H7 (cell line): ENCODE results near the gene TRIM17. TPM values are rescaled to one million over a fixed set of nuclear protein-coding genes. Genes with fewer than 3 reads are reported as not detected.

ENCODE experiments used
- DNase-seq: peaks from one replicate; pipeline ENCODE4 v3.0.0; 2012
- H3K27me3 ChIP-seq: 2 replicates; pipeline ENCODE4 v1.6.0; 2011; ENCODE audit warnings: mild to moderate bottlenecking, low read length; ENCODE audit not compliant: control insufficient read depth, insufficient read depth
- H3K36me3 ChIP-seq: replicated peaks from 2 replicates; pipeline ENCODE4 v1.5.1; 2011; ENCODE audit warnings: low read length; ENCODE audit not compliant: control insufficient read depth, insufficient read depth
- H3K4me3 ChIP-seq: 2 replicates; pipeline ENCODE4 v1.5.1; 2011; ENCODE audit warnings: low read depth, mild to moderate bottlenecking, control low read depth, low read length, moderate library complexity; ENCODE audit not compliant: insufficient read depth
- total RNA-seq: library from RNA; depleted of rRNA; stranded (reverse); fragments of >200 nt; shearing (Covaris generic); gene quantifications from 2 replicates; pipeline ENCODE4 v1.2.3, GENCODE V29; 2014

The TRIM17 gene
- total RNA-seq, 1 experiment from 2014 or later: 4.9 TPM

DNA sequence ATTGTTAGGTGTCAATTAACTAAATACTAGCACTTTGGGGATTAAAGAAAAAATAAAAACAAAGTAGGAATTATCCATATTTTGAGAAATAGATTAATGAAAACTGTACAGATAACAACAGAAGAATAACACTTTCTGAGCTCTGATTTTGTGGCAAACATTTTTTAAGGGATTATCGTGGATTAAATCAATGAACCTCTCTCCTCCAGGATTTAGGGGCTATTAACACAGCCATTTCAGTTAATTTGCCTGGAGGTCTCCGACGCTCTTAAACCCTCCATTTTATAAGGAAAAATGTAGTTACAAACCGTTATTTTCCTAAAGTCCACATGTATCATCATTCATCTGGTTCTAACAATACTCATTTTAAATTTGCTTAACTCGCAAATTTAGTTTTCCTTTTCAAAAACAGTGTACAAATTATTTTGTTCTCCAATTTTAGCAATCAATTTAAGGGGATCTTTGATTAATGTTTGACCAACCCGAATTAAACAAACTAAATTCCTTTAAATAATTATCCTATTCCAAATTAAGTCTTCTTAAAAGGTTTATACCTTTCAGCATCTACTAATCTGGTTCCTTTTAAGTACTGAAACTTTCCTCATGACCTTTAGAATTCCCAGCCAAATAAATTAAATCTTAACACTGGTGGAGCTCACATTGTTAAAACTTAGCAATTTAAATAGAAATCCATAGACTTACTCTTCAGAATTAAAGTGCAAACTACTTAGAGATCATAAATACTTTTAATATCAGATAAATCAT, 39.8 kb upstream of the TRIM17 start:
- DNase-seq: no peak
- H3K4me3 ChIP-seq: peak overlapping the region; percentile 91
- no peaks in the 10 kb centered on the region; the same call in 1 of the 2 replicates for H3K27me3 ChIP-seq
- H3K36me3 ChIP-seq: no peaks in the 10 kb centered on the region; the same call in 1 of the 2 replicates

DNA sequence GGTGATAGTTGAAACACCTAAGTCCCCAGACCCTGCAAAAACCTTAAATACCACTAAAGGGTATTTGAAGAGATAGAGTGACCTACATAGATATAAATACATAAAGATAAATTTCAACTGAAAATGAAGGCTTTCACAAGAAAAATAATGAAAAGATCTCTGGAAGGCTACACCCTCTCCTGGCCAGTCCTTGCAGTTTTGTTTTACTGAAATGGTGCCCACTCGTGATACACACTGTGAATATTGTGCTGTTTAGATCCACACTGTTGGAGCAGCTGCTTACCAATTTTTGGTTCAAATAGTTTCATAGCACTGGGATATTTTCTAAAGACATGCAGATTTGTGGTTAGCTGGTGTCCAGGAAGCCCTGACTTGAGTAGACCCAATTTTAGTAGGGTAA, 39.1 kb upstream of the TRIM17 start:
- DNase-seq: no peak
- Histone ChIP-seq H3K4me3 (peak overlapping the region; percentile 91; the same call in 1 of the 2 replicates), H3K36me3 (no peaks in the 10 kb centered on the region; the same call in 1 of the 2 replicates), H3K27me3 (no peaks in the 10 kb centered on the region)

DNA sequence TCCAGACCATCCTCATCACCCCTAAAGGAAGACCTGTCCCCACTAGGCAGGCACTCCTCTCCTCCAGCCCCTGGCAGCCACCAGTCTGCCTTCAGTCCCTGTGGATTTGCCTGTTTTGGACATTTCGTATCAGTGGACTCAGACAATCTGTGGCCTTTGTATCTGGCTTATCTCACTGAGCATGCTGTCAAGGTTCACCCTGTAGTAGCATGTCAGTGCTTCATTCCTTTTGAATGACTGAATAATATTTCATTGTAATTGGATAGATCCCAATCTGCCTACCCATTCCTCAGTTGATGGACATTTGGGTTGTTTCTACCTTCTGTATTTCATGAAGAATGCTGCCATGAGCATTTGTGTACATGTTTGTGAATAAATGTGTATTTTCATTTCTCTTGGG, 37.6 kb upstream of the TRIM17 start:
- DNase-seq: no peak
- Histone ChIP-seq H3K36me3 (no peaks in the 10 kb centered on the region; the same call in 1 of the 2 replicates), H3K4me3 (no peak overlapping the region), H3K27me3 (no peaks in the 10 kb centered on the region; the same call in 1 of the 2 replicates)

DNA sequence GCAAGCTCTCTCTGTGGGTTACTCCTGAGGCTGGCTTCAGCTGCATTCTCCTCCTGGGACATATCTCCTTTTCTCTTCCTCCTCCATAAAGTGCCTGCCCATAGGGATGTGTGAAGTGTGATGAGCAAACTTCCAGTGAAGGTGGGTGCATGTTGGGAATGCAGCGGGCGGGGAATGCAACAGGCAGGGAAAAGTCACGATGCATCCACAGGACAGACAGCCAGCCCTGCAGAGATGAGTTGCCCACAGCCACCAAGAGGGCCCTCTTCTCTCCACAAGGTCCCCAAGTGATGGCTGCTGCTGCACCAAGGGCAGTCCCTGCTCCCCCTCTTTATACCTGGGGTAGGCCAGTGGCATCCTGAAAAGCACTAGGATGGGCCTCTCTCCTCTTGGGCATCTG, 37.0 kb upstream of the TRIM17 start:
- Histone ChIP-seq H3K36me3 (no peaks in the 10 kb centered on the region; the same call in 1 of the 2 replicates), H3K4me3 (no peak overlapping the region), H3K27me3 (no peaks in the 10 kb centered on the region; the same call in 1 of the 2 replicates)
- no peak for DNase-seq

DNA sequence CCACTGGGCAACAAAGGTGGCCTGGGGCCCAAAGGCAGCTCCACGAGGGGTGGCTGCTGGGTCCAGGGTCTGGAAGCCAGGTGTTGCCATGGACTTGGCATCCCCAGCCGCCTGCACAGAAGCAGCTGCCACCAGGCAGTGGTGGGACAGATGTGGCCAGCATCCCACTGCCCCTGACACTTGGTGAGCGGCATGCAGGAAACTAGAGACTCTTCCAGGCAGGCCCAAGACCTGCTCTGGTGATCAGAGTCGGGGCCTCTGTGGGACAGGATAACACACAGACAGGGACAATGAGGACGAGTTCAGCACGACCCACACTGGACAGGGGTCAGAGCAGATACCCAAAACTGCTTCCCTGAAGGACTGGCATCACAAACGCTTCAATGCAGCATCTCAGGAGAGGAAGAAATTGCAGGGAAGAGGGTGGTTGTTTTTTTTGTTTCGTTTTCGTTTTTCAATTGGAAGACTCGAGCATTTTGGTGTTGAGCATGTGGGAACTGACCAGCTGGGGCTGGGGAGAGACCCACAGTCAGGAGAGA, 36.4 kb upstream of the TRIM17 start:
- H3K27me3 ChIP-seq: peaks cover 2% of the 10 kb centered on the region; the same call in 1 of the 2 replicates
- no peaks in the 10 kb centered on the region; the same call in 1 of the 2 replicates for H3K36me3 ChIP-seq
- no peak for DNase-seq
- H3K4me3 ChIP-seq: no peak overlapping the region

DNA sequence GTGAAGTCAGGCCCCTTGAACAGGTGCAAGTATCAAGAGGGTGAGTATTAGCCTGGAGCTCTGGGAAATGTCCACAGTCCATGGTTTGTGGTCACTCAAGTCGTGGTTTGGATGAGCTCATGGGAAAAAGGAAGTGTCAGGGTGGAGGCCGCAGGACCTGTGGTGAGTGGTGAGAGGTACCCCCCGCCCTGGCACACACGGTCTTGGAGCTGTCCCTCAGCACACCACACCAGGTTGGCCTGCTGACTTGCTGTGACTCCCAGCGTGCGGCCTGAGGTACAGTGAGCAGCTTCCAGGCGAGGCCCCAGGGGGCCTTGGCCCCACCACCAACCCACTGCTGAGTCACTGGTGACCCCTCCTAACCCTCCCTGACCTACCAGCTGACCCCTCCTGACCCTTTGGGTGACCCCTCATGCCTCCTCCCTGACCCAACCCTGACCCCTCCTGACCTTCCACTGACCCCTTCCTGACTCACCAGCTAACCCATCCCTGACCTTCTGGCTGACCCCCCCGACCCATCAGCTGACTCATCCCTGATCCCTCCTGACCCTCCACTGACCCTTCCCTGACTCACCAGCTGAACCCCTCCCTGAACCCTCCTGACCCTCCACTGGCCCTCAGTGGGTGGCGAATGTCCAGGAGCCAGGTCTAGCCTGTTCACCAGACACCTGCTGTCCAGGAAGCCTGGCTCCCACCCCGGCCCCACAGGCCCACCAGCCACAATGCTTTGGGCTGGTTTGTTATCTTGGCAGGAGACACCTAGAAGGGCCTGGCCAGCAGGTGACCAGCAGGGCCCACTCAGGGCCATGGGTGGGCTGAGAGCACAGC, 35.7 kb upstream of the TRIM17 start:
- no peaks in the 10 kb centered on the region; the same call in 1 of the 2 replicates for H3K36me3 ChIP-seq
- DNase-seq: peak; percentile 43
- peaks cover 4% of the 10 kb centered on the region for H3K27me3 ChIP-seq
- no peak overlapping the region for H3K4me3 ChIP-seq

DNA sequence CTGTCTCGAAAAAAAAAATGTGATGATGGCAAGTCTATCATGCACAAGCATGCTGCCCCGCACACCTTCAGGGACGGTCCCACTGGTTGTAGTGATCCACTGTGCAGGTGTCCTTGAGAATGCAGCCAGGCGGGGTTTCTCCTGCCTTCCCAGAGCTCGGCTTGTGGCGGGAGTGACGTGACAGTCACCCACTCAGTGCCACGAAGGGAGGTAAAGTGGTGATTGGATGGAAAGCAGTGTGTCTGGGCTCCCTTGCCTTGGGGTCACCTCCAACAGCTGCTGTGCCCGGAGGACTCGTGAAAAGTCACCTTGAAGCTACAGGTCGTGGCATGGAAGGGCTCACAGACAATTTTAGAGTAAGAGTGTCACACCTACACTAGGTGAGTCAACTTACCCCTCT, 33.5 kb upstream of the TRIM17 start:
- peaks cover 24% of the 10 kb centered on the region for H3K27me3 ChIP-seq
- no peaks in the 10 kb centered on the region; the same call in 1 of the 2 replicates for H3K36me3 ChIP-seq
- H3K4me3 ChIP-seq: no peak overlapping the region
- no peak for DNase-seq

DNA sequence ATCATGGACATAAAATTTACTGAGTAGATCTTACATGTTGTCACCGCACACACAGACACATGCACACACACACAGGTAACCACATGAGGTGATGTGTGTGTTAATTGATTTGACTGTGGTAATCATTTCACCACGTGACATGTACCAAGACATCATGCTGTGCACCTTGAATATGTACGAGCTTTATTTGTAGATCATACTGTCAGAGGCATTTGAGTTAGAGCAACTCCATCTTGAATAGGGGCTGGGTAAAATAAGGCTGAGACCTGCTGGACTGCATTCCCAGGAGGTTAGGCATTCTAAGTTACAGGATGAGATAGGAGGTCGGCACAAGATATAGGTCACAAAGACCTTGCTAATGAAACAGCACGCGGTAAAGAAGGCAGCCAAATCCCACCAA, 31.7 kb upstream of the TRIM17 start:
- Histone ChIP-seq H3K4me3 (no peak overlapping the region), H3K36me3 (no peaks in the 10 kb centered on the region), H3K27me3 (peaks cover 34% of the 10 kb centered on the region)
- DNase-seq: no peak

DNA sequence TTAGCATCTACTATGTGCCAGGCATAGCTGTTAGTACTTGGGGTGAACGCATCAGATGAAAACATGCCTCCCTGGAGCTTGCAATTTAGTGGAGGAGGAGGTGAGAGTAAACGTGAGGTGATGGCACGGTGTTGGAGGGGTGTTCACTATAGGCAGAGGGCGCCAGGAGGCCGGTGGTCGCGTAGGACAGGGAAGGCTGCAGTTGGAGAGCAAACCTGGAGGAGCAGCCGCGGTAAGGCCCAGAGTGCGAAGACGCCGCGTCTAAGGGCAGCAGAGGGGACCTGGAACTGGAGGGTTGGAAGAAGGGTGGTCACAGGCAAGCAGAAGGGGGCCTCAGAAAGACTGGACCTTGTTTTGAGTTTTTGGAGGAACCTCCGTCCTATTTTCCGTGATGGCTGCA, 30.2 kb upstream of the TRIM17 start:
- no peaks in the 10 kb centered on the region for H3K36me3 ChIP-seq
- H3K4me3 ChIP-seq: peak overlapping the region; percentile 24
- DNase-seq: peak; percentile 79
- peaks cover 36% of the 10 kb centered on the region for H3K27me3 ChIP-seq

DNA sequence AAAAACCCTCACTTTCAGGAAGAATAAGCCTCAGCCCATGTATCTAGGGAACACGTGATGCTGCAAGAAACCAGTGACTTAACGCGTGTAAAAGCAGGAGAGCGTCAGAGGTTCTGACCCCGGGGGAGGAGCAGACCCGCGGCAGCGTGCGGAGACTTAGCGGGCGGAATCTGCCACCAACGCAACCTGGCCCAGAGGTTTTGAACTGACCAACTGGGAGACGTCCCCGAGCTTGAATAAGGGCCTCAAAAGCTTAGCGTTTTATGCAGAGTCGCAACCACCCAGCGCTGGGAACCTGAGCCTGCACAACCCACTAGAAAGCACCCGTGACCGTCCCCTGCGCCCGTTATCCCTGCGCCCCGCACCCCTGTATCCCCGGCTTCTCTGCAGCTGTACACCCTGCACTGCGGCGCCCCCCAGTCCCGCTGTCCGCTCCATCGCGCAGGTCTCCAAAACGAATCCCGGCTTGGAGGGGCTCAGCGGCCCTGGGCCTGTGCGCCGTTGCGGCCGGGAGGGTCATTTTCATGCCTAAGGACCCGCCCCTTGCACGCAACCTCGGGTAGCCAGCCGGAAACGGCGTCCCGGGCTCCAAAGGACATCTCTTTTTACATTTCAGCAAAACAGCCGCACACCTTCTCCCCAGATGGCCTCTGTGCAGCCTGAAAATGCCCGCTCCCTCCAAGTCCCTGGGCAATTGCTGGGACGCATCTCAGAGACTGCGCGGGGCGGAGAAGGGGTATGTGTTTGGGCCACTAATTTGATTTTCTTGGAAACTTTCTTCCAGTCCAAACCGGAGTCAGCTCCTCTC, 29.4 kb upstream of the TRIM17 start:
- peak; percentile 89 for DNase-seq
- Histone ChIP-seq H3K27me3 (peaks cover 37% of the 10 kb centered on the region), H3K36me3 (no peaks in the 10 kb centered on the region), H3K4me3 (peak overlapping the region; percentile 71)

DNA sequence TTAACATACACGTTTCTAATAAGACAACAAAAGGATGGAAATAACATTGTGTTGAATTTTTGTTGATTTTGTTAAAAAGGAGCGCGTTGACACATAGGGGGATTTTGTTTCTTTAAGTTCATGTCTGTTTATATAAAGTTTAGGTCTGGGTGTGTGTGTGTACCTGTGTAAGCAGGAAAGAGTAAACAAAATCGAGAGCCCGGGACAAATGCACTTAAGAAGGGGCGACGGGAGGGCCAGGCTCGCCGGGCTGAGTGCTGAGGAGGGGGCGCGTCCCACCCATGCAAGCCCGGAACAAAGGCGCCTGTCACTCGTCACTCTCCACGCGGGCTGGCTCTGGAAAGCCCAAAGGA, 28.8 kb upstream of the TRIM17 start:
- H3K27me3 ChIP-seq: peaks cover 40% of the 10 kb centered on the region

DNA sequence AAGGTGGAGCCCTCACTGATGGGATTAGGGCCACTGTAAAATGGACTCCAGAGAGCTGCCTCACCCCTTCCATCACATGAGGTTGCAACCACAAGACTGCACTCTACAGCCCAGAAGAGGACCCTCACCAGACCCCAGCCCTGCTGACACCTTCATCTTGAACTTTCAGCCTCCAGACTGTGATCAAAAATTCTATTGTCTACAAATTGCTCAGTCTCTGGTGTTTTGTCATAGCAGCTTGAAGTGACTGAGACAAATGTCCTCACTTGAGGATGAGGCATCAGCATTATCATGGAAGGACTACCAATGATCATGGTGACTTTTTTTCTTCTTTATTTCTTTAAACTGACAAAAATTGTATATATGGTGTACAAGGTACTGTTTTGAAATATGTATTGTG, 26.7 kb upstream of the TRIM17 start:
- Histone ChIP-seq H3K27me3 (peaks cover 43% of the 10 kb centered on the region), H3K4me3 (no peak overlapping the region), H3K36me3 (no peaks in the 10 kb centered on the region)
- DNase-seq: no peak

More for the DNA sequence above, 28.8 kb upstream of the TRIM17 start:
- Histone ChIP-seq H3K36me3 (no peaks in the 10 kb centered on the region), H3K4me3 (peak overlapping the region; percentile 71)
- no peak for DNase-seq

DNA sequence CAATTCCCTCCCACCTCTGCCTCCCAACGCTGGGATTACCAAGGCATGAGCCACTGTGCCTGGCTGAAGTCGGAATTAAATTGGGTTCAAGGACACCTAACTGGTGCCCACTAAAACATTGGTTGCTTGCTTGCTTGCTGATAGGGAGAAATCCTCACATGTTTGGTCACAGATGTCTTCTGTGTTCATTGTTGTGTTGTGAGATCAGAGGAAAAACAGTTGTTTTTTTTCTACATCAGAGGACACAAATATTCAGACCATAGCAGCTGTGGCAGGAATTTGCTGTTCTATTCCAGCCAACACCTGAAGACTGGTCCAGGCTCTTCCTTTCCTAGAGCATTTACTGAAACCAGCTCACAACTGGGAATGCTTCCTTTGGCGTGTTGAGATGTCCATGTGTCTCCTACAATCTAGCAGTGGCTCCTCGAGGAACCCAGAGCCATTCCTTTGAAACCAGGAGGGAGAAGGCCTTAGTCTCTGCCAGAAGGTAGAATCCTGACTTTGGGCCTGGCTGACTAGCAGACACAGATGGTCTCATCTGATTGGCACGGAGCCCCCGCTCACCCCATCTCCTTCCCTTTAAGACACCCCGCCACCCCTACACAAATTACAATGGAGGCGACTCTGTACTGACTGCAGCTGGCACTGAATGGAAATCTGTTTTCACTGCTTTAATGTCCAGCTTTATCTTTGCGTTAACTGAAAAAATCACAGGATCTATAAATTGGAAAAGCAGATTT, 24.3 kb upstream of the TRIM17 start:
- Histone ChIP-seq H3K36me3 (no peaks in the 10 kb centered on the region), H3K4me3 (no peak overlapping the region), H3K27me3 (peaks cover 26% of the 10 kb centered on the region)

More for the DNA sequence above, 24.3 kb upstream of the TRIM17 start:
- DNase-seq: no peak
